Activated CD8-positive, alpha-beta memory T cell treated with anti-CD3 and anti-CD28 coated beads, Interleukin-2, amount 10 ng/mL, durations not matched to agents 7 days and 5 days (primary cell): ENCODE data around the gene SLC37A1. TPM values are rescaled to one million over a fixed set of nuclear protein-coding genes. Genes with fewer than 3 reads are reported as not detected.
A peak's percentile ranks its signal among the peaks of the same experiment; 100 is the strongest.

Experiments used
- ATAC-seq: fragments of 150-1000 bp; cut with Tn5 transposase; one replicate; pipeline ENCODE4 v1.10.0; 2021; ENCODE audit warnings: moderate library complexity
- CTCF ChIA-PET: fragments of 350-600 bp; sonication (Branson Sonifier 250); formaldehyde crosslinking; loops from one replicate; lab custom pipeline; 2021; ENCODE audit warnings: antibody characterized with exemption; lab: Charles Lee
- DNase-seq: peaks from one replicate; pipeline ENCODE4 v3.0.0-alpha.2; 2020
- H3K27ac Mint-ChIP-seq: one replicate; pipeline ENCODE4 v1.8.0; 2021; ENCODE audit warnings: mild to moderate bottlenecking, mixed read lengths
- H3K27me3 Mint-ChIP-seq: one replicate; pipeline ENCODE4 v1.8.0; 2021; ENCODE audit warnings: mixed read lengths
- H3K36me3 Mint-ChIP-seq: one replicate; pipeline ENCODE4 v1.8.0; 2021; ENCODE audit warnings: mild to moderate bottlenecking, mixed read lengths
- H3K4me1 Mint-ChIP-seq: one replicate; pipeline ENCODE4 v1.8.0; 2021; ENCODE audit warnings: mixed read lengths
- H3K4me3 Mint-ChIP-seq: one replicate; pipeline ENCODE4 v1.8.0; 2021; ENCODE audit warnings: mild to moderate bottlenecking, moderate library complexity, mixed read lengths
- H3K9me3 Mint-ChIP-seq: one replicate; pipeline ENCODE4 v1.8.0; 2022; ENCODE audit warnings: low read depth, mixed read lengths
- total RNA-seq, 2 experiments: library from RNA; stranded (reverse); gene quantifications; one replicate each; pipeline ENCODE4 v1.2.3, GENCODE V29; 2021

The SLC37A1 gene
- total RNA-seq, 2 experiments from 2014 or later, result 14.0 to 14.8 TPM

GRCh38 chr21:42499444-42500112 lies 14.1 kb upstream of the SLC37A1 start:
- Mint-ChIP-seq H3K27ac (no peak overlapping the region), H3K27me3 (peaks cover 13% of the 10 kb centered on the region), H3K4me3 (no peak overlapping the region), H3K4me1 (peaks cover 27% of the 10 kb centered on the region), H3K36me3 (no peaks in the 10 kb centered on the region), H3K9me3 (no peaks in the 10 kb centered on the region)
- CTCF ChIA-PET, result interaction anchor here (1.8 to 2.2 kb wide), 2 partner anchors 12 to 14 kb away, joined by 5 to 6 read pairs; partner anchors contain the start of gene SLC37A1
- peak; percentile 28 for DNase-seq
- no peak for ATAC-seq

GRCh38 chr21:42500225-42500624 lies 13.4 kb upstream of the SLC37A1 start:
- H3K4me1 Mint-ChIP-seq, result peaks cover 27% of the 10 kb centered on the region
- CTCF ChIA-PET, result interaction anchor here (1.1 to 2.2 kb wide), 3 partner anchors 13 to 33 kb away, joined by 5 to 6 read pairs (median 5); partner anchors contain the start of gene SLC37A1
- H3K27me3 Mint-ChIP-seq, result peaks cover 8% of the 10 kb centered on the region
- no peak for ATAC-seq
- H3K36me3 Mint-ChIP-seq, result no peaks in the 10 kb centered on the region
- H3K9me3 Mint-ChIP-seq, result no peaks in the 10 kb centered on the region
- H3K27ac Mint-ChIP-seq, result no peak overlapping the region
- no peak for DNase-seq
- no peak overlapping the region for H3K4me3 Mint-ChIP-seq

GRCh38 chr21:42500736-42501135 lies 12.9 kb upstream of the SLC37A1 start:
- CTCF ChIA-PET, result interaction anchor here (1.1 to 2.2 kb wide), 3 partner anchors 13 to 33 kb away, joined by 5 to 6 read pairs (median 5); partner anchors contain the start of gene SLC37A1
- ATAC-seq (no peak), DNase-seq (no peak)
- H3K27ac Mint-ChIP-seq, result no peak overlapping the region
- no peaks in the 10 kb centered on the region for H3K9me3 Mint-ChIP-seq
- no peak overlapping the region for H3K4me3 Mint-ChIP-seq
- peaks cover 5% of the 10 kb centered on the region for H3K27me3 Mint-ChIP-seq
- no peaks in the 10 kb centered on the region for H3K36me3 Mint-ChIP-seq
- peaks cover 23% of the 10 kb centered on the region for H3K4me1 Mint-ChIP-seq

GRCh38 chr21:42503711-42504110 lies 9.9 kb upstream of the SLC37A1 start:
- H3K36me3 Mint-ChIP-seq, result no peaks in the 10 kb centered on the region
- H3K27me3 Mint-ChIP-seq, result peaks cover 6% of the 10 kb centered on the region
- peak overlapping the region; percentile 53 for H3K27ac Mint-ChIP-seq
- no peaks in the 10 kb centered on the region for H3K9me3 Mint-ChIP-seq
- DNase-seq (peak; percentile 62), ATAC-seq (peak; percentile 63)
- peaks cover 13% of the 10 kb centered on the region for H3K4me1 Mint-ChIP-seq
- CTCF ChIA-PET, result interaction anchor here (0.9 to 1.1 kb wide), 2 partner anchors 9 to 24 kb away, joined by 3 to 4 read pairs; no protein-coding TSS in a partner anchor
- no peak overlapping the region for H3K4me3 Mint-ChIP-seq

GRCh38 chr21:42505090-42505726 lies 8.4 kb upstream of the SLC37A1 start:
- CTCF ChIA-PET, result interaction anchor here (1.1 to 2.2 kb wide), 2 partner anchors 38 to 124 kb away, joined by 3 to 7 read pairs; no protein-coding TSS in a partner anchor
- Mint-ChIP-seq H3K27ac (no peak overlapping the region), H3K27me3 (peaks cover 8% of the 10 kb centered on the region), H3K4me3 (no peak overlapping the region), H3K36me3 (no peaks in the 10 kb centered on the region), H3K4me1 (peaks cover 13% of the 10 kb centered on the region), H3K9me3 (no peaks in the 10 kb centered on the region)
- ATAC-seq (no peak), DNase-seq (peak; percentile 34)

- CTCF ChIA-PET, result interaction anchor here (2.2 kb wide), 1 partner anchor 127 kb away, joined by 7 read pairs; no protein-coding TSS in a partner anchor
- Mint-ChIP-seq H3K4me3 (no peak overlapping the region), H3K27me3 (peaks cover 21% of the 10 kb centered on the region), H3K27ac (no peak overlapping the region), H3K36me3 (no peaks in the 10 kb centered on the region), H3K4me1 (peaks cover 13% of the 10 kb centered on the region), H3K9me3 (no peaks in the 10 kb centered on the region)
- ATAC-seq, result no peak
- DNase-seq, result peak; percentile 21
Measured at GRCh38 chr21:42507418-42507817, 6.2 kb upstream of the SLC37A1 start.

- CTCF ChIA-PET, result no interaction called here
Measured at GRCh38 chr21:42508371-42508770, 5.3 kb upstream of the SLC37A1 start.

GRCh38 chr21:42509244-42509643 lies 4.4 kb upstream of the SLC37A1 start:
- Mint-ChIP-seq H3K27ac (no peak overlapping the region), H3K9me3 (no peaks in the 10 kb centered on the region), H3K4me3 (no peak overlapping the region), H3K4me1 (peaks cover 3% of the 10 kb centered on the region), H3K36me3 (no peaks in the 10 kb centered on the region), H3K27me3 (peaks cover 23% of the 10 kb centered on the region)
- peak; percentile 33 for DNase-seq
- CTCF ChIA-PET, result no interaction called here
- ATAC-seq, result no peak

More at GRCh38 chr21:42508371-42508770, 5.3 kb upstream of the SLC37A1 start:
- DNase-seq, result no peak
- ATAC-seq, result no peak
- Mint-ChIP-seq H3K36me3 (no peaks in the 10 kb centered on the region), H3K4me1 (peaks cover 12% of the 10 kb centered on the region), H3K4me3 (no peak overlapping the region), H3K27ac (no peak overlapping the region), H3K9me3 (no peaks in the 10 kb centered on the region), H3K27me3 (peaks cover 23% of the 10 kb centered on the region)

GRCh38 chr21:42512346-42513034 lies 1.2 kb upstream of the SLC37A1 start:
- H3K27me3 Mint-ChIP-seq, result peaks cover 22% of the 10 kb centered on the region
- CTCF ChIA-PET, result interaction anchor here (0.7 to 2.3 kb wide), 2 partner anchors 9 to 13 kb away, joined by 3 to 6 read pairs; no protein-coding TSS in a partner anchor
- peak; percentile 18 for DNase-seq
- peaks cover 1% of the 10 kb centered on the region for H3K36me3 Mint-ChIP-seq
- no peaks in the 10 kb centered on the region for H3K9me3 Mint-ChIP-seq
- no peak for ATAC-seq
- H3K4me1 Mint-ChIP-seq, result peaks cover 17% of the 10 kb centered on the region
- H3K4me3 Mint-ChIP-seq, result peak overlapping the region; percentile 17
- H3K27ac Mint-ChIP-seq, result no peak overlapping the region

GRCh38 chr21:42513985-42514882 lies 582 bp downstream of the SLC37A1 start:
- DNase-seq (peak; percentile 68), ATAC-seq (peak; percentile 73)
- H3K36me3 Mint-ChIP-seq, result peaks cover 1% of the 10 kb centered on the region
- H3K27ac Mint-ChIP-seq, result peak overlapping the region; percentile 69
- no peaks in the 10 kb centered on the region for H3K9me3 Mint-ChIP-seq
- CTCF ChIA-PET, result interaction anchor here (1.1 to 2.7 kb wide), 5 partner anchors 10 to 47 kb away, joined by 4 to 15 read pairs (median 6); no protein-coding TSS in a partner anchor
- peaks cover 20% of the 10 kb centered on the region for H3K27me3 Mint-ChIP-seq
- peaks cover 17% of the 10 kb centered on the region for H3K4me1 Mint-ChIP-seq
- H3K4me3 Mint-ChIP-seq, result peak overlapping the region; percentile 72

- no peaks in the 10 kb centered on the region for H3K9me3 Mint-ChIP-seq
- peaks cover 19% of the 10 kb centered on the region for H3K27me3 Mint-ChIP-seq
- no peak overlapping the region for H3K27ac Mint-ChIP-seq
- DNase-seq (no peak), ATAC-seq (no peak)
- peak overlapping the region; percentile 72 for H3K4me3 Mint-ChIP-seq
- H3K36me3 Mint-ChIP-seq, result peaks cover 5% of the 10 kb centered on the region
- CTCF ChIA-PET, result interaction anchor here (1.4 to 2.7 kb wide), 4 partner anchors 9 to 22 kb away, joined by 4 to 15 read pairs (median 8); no protein-coding TSS in a partner anchor
- H3K4me1 Mint-ChIP-seq, result peaks cover 17% of the 10 kb centered on the region
Measured at GRCh38 chr21:42514883-42515228, 1.2 kb downstream of the SLC37A1 start.
